WTC11 (cell line): ENCODE results near the gene SERPINF2. TPM values are rescaled to one million over a fixed set of nuclear protein-coding genes. Genes with fewer than 3 reads are reported as not detected.

Source experiments
- ATAC-seq: fragments of 200-7000 bp; cut with Tn5 transposase; 2 replicates; pipeline ENCODE4 v1.10.0; 2021; ENCODE audit warnings: mild to moderate bottlenecking, moderate library complexity
- CTCF ChIA-PET: fragments of 300-600 bp; sonication (Branson Sonifier 250); formaldehyde crosslinking; loops from one replicate; lab custom pipeline; 2021; ENCODE audit warnings: antibody characterized with exemption; lab: Charles Lee
- POLR2A ChIA-PET: fragments of 350-600 bp; sonication (Branson Sonifier 250); formaldehyde crosslinking; loops from one replicate; lab custom pipeline; 2021; ENCODE audit warnings: antibody characterized with exemption; lab: Charles Lee
- DNase-seq: peaks from one replicate; pipeline ENCODE4 v3.0.0; 2021; ENCODE audit warnings: low spot score
- H3K27ac Mint-ChIP-seq: 2 replicates; pipeline ENCODE4 v1.8.0; 2021; ENCODE audit warnings: mixed read lengths
- H3K27me3 Mint-ChIP-seq: 2 replicates; pipeline ENCODE4 v1.8.0; 2021; ENCODE audit warnings: low read depth, mild to moderate bottlenecking, moderate library complexity, mixed read lengths
- H3K36me3 Mint-ChIP-seq: 2 replicates; pipeline ENCODE4 v1.8.0; 2021; ENCODE audit warnings: mixed read lengths
- H3K4me1 Mint-ChIP-seq: 2 replicates; pipeline ENCODE4 v1.8.0; 2022; ENCODE audit warnings: mixed read lengths
- H3K4me3 Mint-ChIP-seq: 2 replicates; pipeline ENCODE4 v1.8.0; 2021; ENCODE audit warnings: mild to moderate bottlenecking, moderate library complexity, mixed read lengths
- H3K9me3 Mint-ChIP-seq: 2 replicates; pipeline ENCODE4 v1.8.0; 2021; ENCODE audit warnings: mixed read lengths
- AFF4 ChIP-seq: sonication (generic); formaldehyde crosslinking; IDR thresholded peaks from 2 replicates; pipeline ENCODE4 v1.8.1; 2023; ENCODE audit warnings: mild to moderate bottlenecking, missing genetic modification reagents, borderline replicate concordance
- ATF1 ChIP-seq: sonication (generic); formaldehyde crosslinking; IDR thresholded peaks from 2 replicates; pipeline ENCODE4 v1.8.1; 2023; ENCODE audit warnings: mild to moderate bottlenecking, moderate library complexity, missing genetic modification reagents
- ATF3 ChIP-seq: sonication (generic); formaldehyde crosslinking; conservative IDR thresholded peaks from 2 replicates; pipeline ENCODE4 v1.8.1; 2022; ENCODE audit warnings: mild to moderate bottlenecking, missing genetic modification reagents
- CBFB ChIP-seq: sonication (generic); formaldehyde crosslinking; IDR thresholded peaks from 2 replicates; pipeline ENCODE4 v1.8.1; 2022; ENCODE audit warnings: mild to moderate bottlenecking, low read depth, missing genetic modification reagents
- E2F1 ChIP-seq: sonication (generic); formaldehyde crosslinking; IDR thresholded peaks from 2 replicates; pipeline ENCODE4 v1.8.0; 2022; ENCODE audit warnings: mild to moderate bottlenecking, missing genetic modification reagents
- ELF4 ChIP-seq: sonication (generic); formaldehyde crosslinking; IDR thresholded peaks from 2 replicates; pipeline ENCODE4 v1.8.1; 2022; ENCODE audit warnings: low read depth, mild to moderate bottlenecking, moderate library complexity, missing genetic modification reagents
- ESRRA ChIP-seq: sonication (generic); formaldehyde crosslinking; IDR thresholded peaks from 2 replicates; pipeline ENCODE4 v1.8.1; 2022; ENCODE audit warnings: mild to moderate bottlenecking, missing genetic modification reagents, borderline replicate concordance
- ETV6 ChIP-seq: sonication (generic); formaldehyde crosslinking; IDR thresholded peaks from 2 replicates; pipeline ENCODE4 v1.8.1; 2022; ENCODE audit warnings: mild to moderate bottlenecking, missing genetic modification reagents
- FOXK1 ChIP-seq: sonication (generic); formaldehyde crosslinking; IDR thresholded peaks from 2 replicates; pipeline ENCODE4 v1.8.0; 2022; ENCODE audit warnings: mild to moderate bottlenecking, moderate library complexity, missing genetic modification reagents
- IRF2 ChIP-seq: sonication (generic); formaldehyde crosslinking; IDR thresholded peaks from 2 replicates; pipeline ENCODE4 v1.8.0; 2022; ENCODE audit warnings: low read depth, missing genetic modification reagents, borderline replicate concordance
- KAT7 ChIP-seq: sonication (generic); formaldehyde crosslinking; IDR thresholded peaks from 2 replicates; pipeline ENCODE4 v1.8.1; 2023; ENCODE audit warnings: missing genetic modification reagents, mild to moderate bottlenecking, borderline replicate concordance
- MLX ChIP-seq: sonication (generic); formaldehyde crosslinking; IDR thresholded peaks from 2 replicates; pipeline ENCODE4 v1.8.1; 2023; ENCODE audit warnings: mild to moderate bottlenecking, missing genetic modification reagents, moderate library complexity
- NFYB ChIP-seq: sonication (generic); formaldehyde crosslinking; conservative IDR thresholded peaks from 2 replicates; pipeline ENCODE4 v1.8.0; 2022; ENCODE audit warnings: low read depth, missing genetic modification reagents
- NR1H2 ChIP-seq: sonication (generic); formaldehyde crosslinking; IDR thresholded peaks from 2 replicates; pipeline ENCODE4 v1.9.0; 2021; ENCODE audit warnings: mild to moderate bottlenecking, moderate library complexity, missing genetic modification reagents
- NR2C2 ChIP-seq: sonication (generic); formaldehyde crosslinking; IDR thresholded peaks from 2 replicates; pipeline ENCODE4 v1.8.0; 2022; ENCODE audit warnings: mild to moderate bottlenecking, missing genetic modification reagents
- NR3C1 ChIP-seq: sonication (generic); formaldehyde crosslinking; conservative IDR thresholded peaks from 2 replicates; pipeline ENCODE4 v1.8.1; 2023; ENCODE audit warnings: low read depth, mild to moderate bottlenecking, missing genetic modification reagents
- SMAD4 ChIP-seq: sonication (generic); formaldehyde crosslinking; IDR thresholded peaks from 2 replicates; pipeline ENCODE4 v1.8.0; 2022; ENCODE audit warnings: mild to moderate bottlenecking, missing genetic modification reagents
- SOX15 ChIP-seq: fragments of 250-450 bp; sonication (Bioruptor Pico); IDR thresholded peaks from 2 replicates; pipeline ENCODE4 v1.9.0; 2021; ENCODE audit warnings: mild to moderate bottlenecking
- TCF7 ChIP-seq: sonication (generic); formaldehyde crosslinking; IDR thresholded peaks from 2 replicates; pipeline ENCODE4 v1.8.0; 2022; ENCODE audit warnings: mild to moderate bottlenecking, low read depth, missing genetic modification reagents, moderate library complexity
- TEAD1 ChIP-seq: sonication (generic); formaldehyde crosslinking; IDR thresholded peaks from 2 replicates; pipeline ENCODE4 v1.8.0; 2022; ENCODE audit warnings: mild to moderate bottlenecking, missing genetic modification reagents
- TEAD4 ChIP-seq: sonication (generic); formaldehyde crosslinking; IDR thresholded peaks from 2 replicates; pipeline ENCODE4 v1.8.0; 2022; ENCODE audit warnings: mild to moderate bottlenecking, missing genetic modification reagents
- USF2 ChIP-seq: sonication (generic); formaldehyde crosslinking; IDR thresholded peaks from 2 replicates; pipeline ENCODE4 v1.8.1; 2023; ENCODE audit warnings: mild to moderate bottlenecking, missing genetic modification reagents, moderate library complexity
- ZNF121 ChIP-seq: sonication (generic); formaldehyde crosslinking; IDR thresholded peaks from 2 replicates; pipeline ENCODE4 v1.8.0; 2023; ENCODE audit warnings: missing genetic modification reagents
- ZNF138 ChIP-seq: sonication (generic); formaldehyde crosslinking; conservative IDR thresholded peaks from 2 replicates; pipeline ENCODE4 v1.8.1; 2022; ENCODE audit warnings: mild to moderate bottlenecking, moderate library complexity, missing genetic modification reagents
- total RNA-seq: library from RNA; stranded (reverse); gene quantifications from 3 replicates; pipeline ENCODE4 v1.2.3, GENCODE V29; 2021
- TF ChIP-seq, protein P1 (sequence below): sonication (generic); formaldehyde crosslinking; IDR thresholded peaks from 2 replicates; pipeline ENCODE4 v1.8.1; 2022; ENCODE audit warnings: missing genetic modification reagents, borderline replicate concordance
- TF ChIP-seq, protein P2 (sequence below): fragments of 250-450 bp; sonication (Bioruptor Pico); conservative IDR thresholded peaks from 2 replicates; pipeline ENCODE4 v1.9.0; 2021; ENCODE audit warnings: mild to moderate bottlenecking

Gene SERPINF2
- total RNA-seq, 1 experiment from 2014 or later, result 1.6 TPM

GRCh38 chr17:1744551-1745512 lies 2.2 kb downstream of the SERPINF2 start (continued):
- no peak for TF ChIP-seq AFF4
- no peak for TF ChIP-seq USF2
- TF ChIP-seq ATF3 (CRISPR knock-in tag), result no peak
- TF ChIP-seq ZNF138 (CRISPR knock-in tag), result no peak
- no peak for TF ChIP-seq TCF7
- no peak for TF ChIP-seq NR3C1 (CRISPR knock-in tag)
- no peak for TF ChIP-seq IRF2 (CRISPR knock-in tag)
- TF ChIP-seq NFYB (CRISPR knock-in tag), result no peak
- no peak for TF ChIP-seq ETV6 (CRISPR knock-in tag)

DNA sequence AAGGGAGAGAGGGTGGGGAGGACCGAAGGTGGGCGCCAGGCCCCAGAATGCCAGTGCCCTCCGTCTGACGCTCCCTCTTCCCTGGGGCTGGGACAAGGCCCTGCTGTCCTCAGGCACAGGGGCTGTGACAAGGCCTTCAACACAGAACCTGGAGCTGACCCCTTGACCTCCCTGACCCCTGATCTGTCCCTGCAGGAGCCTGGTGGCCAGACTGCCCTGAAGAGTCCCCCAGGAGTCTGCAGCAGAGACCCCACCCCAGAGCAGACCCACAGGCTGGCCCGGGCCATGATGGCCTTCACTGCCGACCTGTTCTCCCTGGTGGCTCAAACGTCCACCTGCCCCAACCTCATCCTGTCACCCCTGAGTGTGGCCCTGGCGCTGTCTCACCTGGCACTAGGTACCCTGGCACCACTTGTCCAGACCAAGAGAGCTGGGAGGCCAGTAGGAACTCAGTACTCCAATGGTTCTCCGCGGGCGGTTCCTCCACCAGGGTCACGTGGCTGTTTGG lies 2.9 kb downstream of the SERPINF2 start:
- DNase-seq, result no peak
- Mint-ChIP-seq H3K36me3 (no peaks in the 10 kb centered on the region), H3K27ac (no peak overlapping the region), H3K9me3 (no peaks in the 10 kb centered on the region), H3K4me3 (no peak overlapping the region), H3K27me3 (no peaks in the 10 kb centered on the region), H3K4me1 (peaks cover 3% of the 10 kb centered on the region)
- no peak for ATAC-seq
- no peak for TF ChIP-seq CBFB
- no peak for TF ChIP-seq ESRRA (CRISPR knock-in tag)
- no peak for TF ChIP-seq SMAD4
- TF ChIP-seq ELF4, result no peak
- no peak for TF ChIP-seq ZNF121 (CRISPR knock-in tag)
- no peak for TF ChIP-seq SOX15 (CRISPR knock-in tag)
- no peak for TF ChIP-seq E2F1 (CRISPR knock-in tag)
- no peak for TF ChIP-seq TEAD4 (CRISPR knock-in tag)
- TF ChIP-seq KAT7 (CRISPR knock-in tag), result no peak
- no peak for TF ChIP-seq NR1H2 (CRISPR knock-in tag)
- no peak for TF ChIP-seq FOXK1
- no peak for TF ChIP-seq NR2C2
- no peak for TF ChIP-seq MLX (CRISPR knock-in tag)
- TF ChIP-seq ATF1, result no peak
- TF ChIP-seq, protein P1, sequence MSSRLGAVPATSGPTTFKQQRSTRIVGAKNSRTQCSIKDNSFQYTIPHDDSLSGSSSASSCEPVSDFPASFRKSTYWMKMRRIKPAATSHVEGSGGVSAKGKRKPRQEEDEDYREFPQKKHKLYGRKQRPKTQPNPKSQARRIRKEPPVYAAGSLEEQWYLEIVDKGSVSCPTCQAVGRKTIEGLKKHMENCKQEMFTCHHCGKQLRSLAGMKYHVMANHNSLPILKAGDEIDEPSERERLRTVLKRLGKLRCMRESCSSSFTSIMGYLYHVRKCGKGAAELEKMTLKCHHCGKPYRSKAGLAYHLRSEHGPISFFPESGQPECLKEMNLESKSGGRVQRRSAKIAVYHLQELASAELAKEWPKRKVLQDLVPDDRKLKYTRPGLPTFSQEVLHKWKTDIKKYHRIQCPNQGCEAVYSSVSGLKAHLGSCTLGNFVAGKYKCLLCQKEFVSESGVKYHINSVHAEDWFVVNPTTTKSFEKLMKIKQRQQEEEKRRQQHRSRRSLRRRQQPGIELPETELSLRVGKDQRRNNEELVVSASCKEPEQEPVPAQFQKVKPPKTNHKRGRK, result no peak
- TF ChIP-seq, protein P2, sequence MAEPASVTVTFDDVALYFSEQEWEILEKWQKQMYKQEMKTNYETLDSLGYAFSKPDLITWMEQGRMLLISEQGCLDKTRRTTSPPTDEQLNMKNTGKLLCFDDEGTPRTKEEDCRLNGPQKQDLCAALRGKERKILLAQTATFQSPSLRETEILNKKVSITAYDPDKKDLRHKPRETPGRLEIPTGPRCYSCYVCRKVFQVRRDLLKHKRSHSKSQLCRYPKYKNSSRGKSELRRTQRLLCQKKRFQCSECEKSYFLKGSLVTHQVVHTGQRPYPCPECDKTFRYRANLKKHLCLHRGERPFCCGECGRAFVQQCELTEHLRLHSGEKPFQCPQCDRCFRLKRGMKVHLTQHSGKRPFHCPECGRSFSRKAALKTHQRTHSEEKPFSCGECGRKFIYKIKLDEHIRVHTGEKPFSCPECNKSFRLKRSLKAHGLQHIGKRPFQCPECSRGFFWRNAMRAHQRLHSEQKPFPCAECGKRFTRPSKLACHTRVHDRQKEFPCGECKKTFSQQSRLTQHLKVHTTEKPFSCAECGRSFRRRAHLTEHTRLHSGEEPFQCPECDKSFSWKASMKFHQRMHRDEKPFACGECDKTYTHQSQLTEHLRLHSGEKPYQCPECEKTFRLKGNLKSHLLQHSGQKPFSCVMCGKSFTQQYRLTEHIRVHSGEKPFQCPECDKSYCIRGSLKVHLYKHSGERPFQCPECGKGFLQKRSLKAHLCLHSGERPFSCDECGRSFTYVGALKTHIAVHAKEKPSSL, result no peak
- no peak for TF ChIP-seq TEAD1 (CRISPR knock-in tag)
- ChIA-PET POLR2A (interaction anchor here (1.7 kb wide), 1 partner anchor 13 kb away, joined by 3 read pairs; no protein-coding TSS in a partner anchor), CTCF (no interaction called here)
